Mononuclear cell (primary cell): ENCODE results near the gene ZNF726. TPM values are rescaled to one million over a fixed set of nuclear protein-coding genes. Genes with fewer than 3 reads are reported as not detected.
"Not testable (repeated sequence)": the region's sequence is repeated elsewhere in the genome, so short reads cannot be mapped to it uniquely, and the experiment has no call there.

Experiments
- H3K27me3 ChIP-seq: 2 replicates; pipeline ENCODE4 v1.6.0; 2011; ENCODE audit warnings: low read length, control low read depth; ENCODE audit not compliant: insufficient read depth
- H3K4me1 ChIP-seq: 2 replicates; pipeline ENCODE4 v1.5.1; 2011; ENCODE audit warnings: mild to moderate bottlenecking, low read length, control low read depth; ENCODE audit not compliant: insufficient read depth
- H3K4me3 ChIP-seq: 2 replicates; pipeline ENCODE4 v1.5.1; 2011; ENCODE audit warnings: mild to moderate bottlenecking, low read length, moderate library complexity
- H3K9me3 ChIP-seq: 2 replicates; pipeline ENCODE4 v1.5.1; 2011; ENCODE audit warnings: low read depth, mild to moderate bottlenecking, control low read depth, low read length
- total RNA-seq: library from RNA; depleted of rRNA; stranded (reverse); fragments of >200 nt; gene quantifications from one replicate; pipeline ENCODE4 v1.2.3, GENCODE V29; 2012

The ZNF726 gene
- total RNA-seq, result 2.9 TPM

GRCh38 chr19:23914402-23915286 lies at the start of gene ZNF726:
TSS of gene ZNF726 (plus strand) at chr19:23914886. CDS start at chr19:23914995, 109 bp downstream.
- peak within 1 kb of the TSS; percentile 56 for H3K4me3 ChIP-seq
- H3K4me1 ChIP-seq, result peaks cover 15% of the 10 kb centered on the region
- H3K9me3 ChIP-seq, result peaks cover 4% of the 10 kb centered on the region
- H3K27me3 ChIP-seq, result no peaks in the 10 kb centered on the region

GRCh38 chr19:23867895-23868294 lies 46.8 kb upstream of the ZNF726 start:
- H3K4me1 ChIP-seq, result no peaks in the 10 kb centered on the region
- no peaks in the 10 kb centered on the region for H3K27me3 ChIP-seq
- no peak overlapping the region for H3K4me3 ChIP-seq
- H3K9me3 ChIP-seq, result peaks cover 6% of the 10 kb centered on the region

- H3K27me3 ChIP-seq, result no peaks in the 10 kb centered on the region
- no peaks in the 10 kb centered on the region for H3K9me3 ChIP-seq
- no peaks in the 10 kb centered on the region for H3K4me1 ChIP-seq
- no peak overlapping the region for H3K4me3 ChIP-seq
These were observed 46.1 kb upstream of the ZNF726 start for GRCh38 chr19:23868630-23869029.

GRCh38 chr19:23872282-23872919 lies 42.3 kb upstream of the ZNF726 start:
- no peaks in the 10 kb centered on the region for H3K27me3 ChIP-seq
- H3K4me3 ChIP-seq, result no peak overlapping the region
- H3K4me1 ChIP-seq, result no peaks in the 10 kb centered on the region
- H3K9me3 ChIP-seq, result no peaks in the 10 kb centered on the region

GRCh38 chr19:23876261-23876660 lies 38.4 kb upstream of the ZNF726 start:
- Histone ChIP-seq H3K4me3 (no peak overlapping the region), H3K9me3 (no peaks in the 10 kb centered on the region), H3K27me3 (no peaks in the 10 kb centered on the region), H3K4me1 (no peaks in the 10 kb centered on the region)

GRCh38 chr19:23876756-23877155 lies 37.9 kb upstream of the ZNF726 start:
- H3K4me3 ChIP-seq, H3K4me1 ChIP-seq, H3K27me3 ChIP-seq, H3K9me3 ChIP-seq: not testable (repeated sequence)

GRCh38 chr19:23882493-23882892 lies 32.2 kb upstream of the ZNF726 start:
- no peaks in the 10 kb centered on the region for H3K4me1 ChIP-seq
- no peak overlapping the region for H3K4me3 ChIP-seq
- H3K27me3 ChIP-seq, result no peaks in the 10 kb centered on the region
- H3K9me3 ChIP-seq, result no peaks in the 10 kb centered on the region

- no peaks in the 10 kb centered on the region for H3K4me1 ChIP-seq
- no peaks in the 10 kb centered on the region for H3K27me3 ChIP-seq
- no peak overlapping the region for H3K4me3 ChIP-seq
- no peaks in the 10 kb centered on the region for H3K9me3 ChIP-seq
These were observed 30.3 kb upstream of the ZNF726 start for GRCh38 chr19:23884363-23884762.

- H3K9me3 ChIP-seq, result no peaks in the 10 kb centered on the region
- no peaks in the 10 kb centered on the region for H3K4me1 ChIP-seq
- H3K4me3 ChIP-seq, result no peak overlapping the region
- no peaks in the 10 kb centered on the region for H3K27me3 ChIP-seq
These were observed 27.0 kb upstream of the ZNF726 start for GRCh38 chr19:23887642-23888041.

GRCh38 chr19:23896096-23896495 lies 18.6 kb upstream of the ZNF726 start:
- not testable (repeated sequence) for H3K9me3 ChIP-seq, H3K4me1 ChIP-seq, H3K27me3 ChIP-seq, H3K4me3 ChIP-seq

GRCh38 chr19:23896912-23897311 lies 17.8 kb upstream of the ZNF726 start:
- H3K27me3 ChIP-seq, result no peaks in the 10 kb centered on the region
- no peaks in the 10 kb centered on the region for H3K9me3 ChIP-seq
- no peak overlapping the region for H3K4me3 ChIP-seq
- no peaks in the 10 kb centered on the region for H3K4me1 ChIP-seq

GRCh38 chr19:23901360-23901759 lies 13.3 kb upstream of the ZNF726 start:
- Histone ChIP-seq H3K4me1 (no peaks in the 10 kb centered on the region), H3K4me3 (no peak overlapping the region), H3K9me3 (peaks cover 6% of the 10 kb centered on the region), H3K27me3 (no peaks in the 10 kb centered on the region)

- H3K9me3 ChIP-seq, result peaks cover 6% of the 10 kb centered on the region
- no peaks in the 10 kb centered on the region for H3K27me3 ChIP-seq
- H3K4me3 ChIP-seq, result no peak overlapping the region
- no peaks in the 10 kb centered on the region for H3K4me1 ChIP-seq
These were observed 10.3 kb upstream of the ZNF726 start for GRCh38 chr19:23904406-23904805.

- H3K9me3 ChIP-seq, result peaks cover 6% of the 10 kb centered on the region
- no peak overlapping the region for H3K4me3 ChIP-seq
- H3K27me3 ChIP-seq, result no peaks in the 10 kb centered on the region
These were observed 8.9 kb upstream of the ZNF726 start for GRCh38 chr19:23905771-23906170.

GRCh38 chr19:23906835-23907234 lies 7.9 kb upstream of the ZNF726 start:
- Histone ChIP-seq H3K4me1 (no peaks in the 10 kb centered on the region), H3K4me3 (no peak overlapping the region), H3K9me3 (peaks cover 6% of the 10 kb centered on the region), H3K27me3 (no peaks in the 10 kb centered on the region)

More at GRCh38 chr19:23905771-23906170, 8.9 kb upstream of the ZNF726 start:
- H3K4me1 ChIP-seq, result no peaks in the 10 kb centered on the region
